ENCODE results near the gene MRPS14.

Gene MRPS14

DNA sequence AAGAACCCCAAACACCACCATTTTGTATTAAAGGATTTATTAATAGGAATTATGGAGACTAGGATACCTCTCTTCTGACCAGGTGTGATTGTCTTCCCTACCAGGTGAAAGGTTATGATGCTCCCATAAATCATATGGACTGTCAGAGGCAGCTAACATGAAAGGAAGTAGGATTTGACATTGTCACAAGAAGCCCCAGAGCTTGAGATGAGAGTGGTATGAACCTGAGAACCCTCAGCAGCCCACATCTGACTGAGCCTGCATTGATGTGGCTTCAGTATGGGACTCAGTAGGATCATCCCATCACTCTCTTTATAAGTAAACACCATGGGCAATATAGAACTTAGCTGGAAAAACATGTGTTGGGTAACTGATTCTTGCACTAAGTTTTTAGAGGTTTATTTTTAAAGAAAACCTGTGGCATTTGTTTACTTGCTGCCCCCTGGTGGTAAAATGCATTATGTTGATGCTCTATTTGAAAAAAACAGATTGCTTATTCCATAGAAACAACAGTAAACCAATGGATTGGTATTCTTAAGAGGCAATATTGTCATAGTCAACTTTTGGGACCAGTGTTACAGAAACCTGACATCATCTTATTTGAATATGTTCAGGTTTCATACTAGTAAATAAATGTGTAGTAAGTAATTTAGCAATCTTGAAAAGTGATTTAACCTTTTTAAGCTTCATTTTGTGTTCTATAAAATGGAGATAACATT is 40.1 kb downstream of the MRPS14 start:
- no peak for DNase-seq (ENCODE audit: low spot score)

DNA sequence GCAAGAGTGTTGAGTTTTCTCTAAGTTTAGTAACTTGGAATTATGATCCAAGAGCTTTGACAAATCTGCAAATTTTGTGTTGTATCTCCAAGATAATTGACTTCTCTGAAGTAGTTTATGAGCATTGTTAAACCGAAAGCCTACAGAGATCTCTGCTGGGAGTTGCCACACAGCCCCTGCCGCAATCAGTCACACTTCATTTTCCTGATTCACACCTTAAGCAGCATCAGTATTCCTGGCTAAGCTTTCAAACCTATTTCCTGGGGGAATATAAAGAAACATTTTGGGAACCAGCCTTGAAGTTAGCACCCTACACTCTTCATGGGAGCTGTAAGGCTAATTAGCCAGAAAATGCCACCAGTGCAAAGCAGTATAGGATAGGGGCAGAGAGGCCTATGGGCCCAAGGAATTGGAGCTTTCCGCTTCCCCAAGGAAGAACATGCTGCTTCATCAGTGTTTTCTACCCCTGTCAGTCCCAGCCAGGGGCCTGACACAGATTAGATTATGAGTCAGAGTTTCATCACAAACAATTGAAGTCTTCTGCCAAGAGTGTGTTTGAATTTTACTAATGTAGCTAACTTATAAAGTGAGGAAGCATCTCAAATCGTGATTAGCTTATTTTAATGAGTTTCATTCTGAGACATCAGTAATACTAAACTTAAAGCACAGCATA is 46.7 kb downstream of the MRPS14 start:
- DNase-seq (ENCODE audit: low spot score): no peak

DNA sequence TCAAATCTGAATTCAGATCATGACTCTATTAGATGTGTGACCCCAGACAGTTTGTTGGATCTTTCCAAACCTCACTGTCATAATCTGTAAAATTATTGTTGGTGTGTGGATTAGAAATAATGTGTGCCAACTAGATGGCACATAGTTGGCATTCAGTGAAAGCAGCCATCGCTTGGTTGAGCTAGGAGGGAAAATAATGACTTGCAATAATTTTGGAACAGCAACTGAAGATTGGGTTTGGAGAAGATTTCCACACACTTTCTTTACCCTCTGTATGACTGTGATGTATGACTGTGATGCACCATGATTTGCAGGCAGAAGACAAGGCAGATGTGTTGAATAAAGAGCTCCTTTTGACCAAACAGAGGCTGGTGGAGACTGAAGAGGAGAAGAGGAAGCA is 47.5 kb downstream of the MRPS14 start:
- DNase-seq (ENCODE audit: low spot score): no peak

DNA sequence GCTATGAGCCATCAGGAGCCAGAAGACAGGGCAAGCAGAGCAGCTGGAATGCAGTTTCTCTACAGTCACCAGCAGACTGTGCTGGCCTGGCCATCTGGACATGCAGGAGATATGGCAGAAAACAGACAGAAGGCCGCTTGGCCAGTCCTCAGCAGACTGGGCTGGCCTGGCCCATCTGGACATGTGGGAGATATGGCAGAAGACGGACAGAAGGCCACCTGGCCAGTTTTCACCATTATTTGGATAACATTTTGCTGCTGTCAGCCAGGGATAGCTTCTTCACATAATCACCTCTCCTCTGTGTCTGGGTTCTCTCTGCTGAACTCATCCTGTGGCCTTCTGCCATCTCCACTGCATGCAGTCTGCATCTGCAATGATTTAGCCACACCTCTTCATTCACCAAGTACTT is 48.5 kb downstream of the MRPS14 start:
- DNase-seq (ENCODE audit: low spot score): no peak

DNA sequence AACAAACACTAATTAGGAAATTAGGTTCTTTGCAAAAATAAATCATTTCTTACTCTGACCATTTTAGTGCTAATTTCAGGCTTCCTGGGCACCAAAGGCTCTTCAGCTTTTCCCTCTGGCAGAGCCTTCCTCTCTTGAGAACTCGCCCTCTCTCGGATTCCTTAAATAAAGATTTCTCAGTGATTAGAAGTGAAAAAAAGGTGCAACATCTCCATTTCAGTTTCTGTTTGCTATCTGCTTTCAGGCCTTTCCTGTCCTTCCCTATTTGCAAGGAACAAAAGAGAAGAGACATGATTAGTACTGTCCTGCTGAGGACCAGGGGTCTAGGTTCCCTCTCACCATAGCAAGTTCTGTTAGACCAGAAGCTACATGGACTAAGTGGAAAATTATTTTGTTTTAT is 51.3 kb downstream of the MRPS14 start:
- no peak for DNase-seq (ENCODE audit: low spot score)

DNA sequence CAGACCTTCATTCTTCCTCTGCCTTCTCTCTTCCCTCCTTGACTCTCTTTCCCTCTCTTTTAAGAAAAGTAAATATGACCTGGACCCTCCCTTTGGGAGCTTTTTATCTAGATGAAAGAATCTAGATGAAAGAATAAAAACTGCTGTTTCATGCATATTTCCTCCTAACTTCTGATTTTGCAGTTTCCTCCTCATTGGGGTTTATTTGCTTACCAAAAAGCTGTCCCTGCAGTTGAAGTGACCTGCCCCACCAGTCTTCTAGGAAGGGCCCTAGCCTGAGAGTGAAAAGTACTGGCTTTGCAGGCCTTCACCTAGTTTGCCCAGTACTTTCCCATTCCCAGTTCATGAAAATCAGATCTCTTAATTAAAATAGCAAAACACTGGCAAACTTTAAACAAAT is 51.8 kb downstream of the MRPS14 start:
- no peak for DNase-seq (ENCODE audit: low spot score)

DNA sequence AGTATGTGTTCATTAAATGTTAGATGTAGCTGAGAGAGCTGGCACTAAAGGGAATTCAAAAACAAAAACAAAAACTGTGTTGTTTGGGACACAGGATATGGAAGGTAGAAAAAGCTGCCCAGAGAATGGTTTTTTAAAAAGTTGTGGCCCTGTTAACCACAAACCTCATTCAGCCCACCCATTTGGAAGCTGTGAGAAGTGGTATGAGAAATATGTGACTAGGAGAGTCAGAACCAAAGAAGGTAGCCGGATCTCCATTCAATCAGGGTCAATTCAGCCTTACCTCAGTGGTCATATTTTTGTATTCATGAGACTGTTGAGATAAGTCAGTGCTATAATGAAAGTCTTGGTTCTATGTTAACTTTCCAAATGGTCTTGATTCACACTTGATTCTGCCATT is 53.2 kb downstream of the MRPS14 start:
- DNase-seq (ENCODE audit: low spot score): no peak

DNA sequence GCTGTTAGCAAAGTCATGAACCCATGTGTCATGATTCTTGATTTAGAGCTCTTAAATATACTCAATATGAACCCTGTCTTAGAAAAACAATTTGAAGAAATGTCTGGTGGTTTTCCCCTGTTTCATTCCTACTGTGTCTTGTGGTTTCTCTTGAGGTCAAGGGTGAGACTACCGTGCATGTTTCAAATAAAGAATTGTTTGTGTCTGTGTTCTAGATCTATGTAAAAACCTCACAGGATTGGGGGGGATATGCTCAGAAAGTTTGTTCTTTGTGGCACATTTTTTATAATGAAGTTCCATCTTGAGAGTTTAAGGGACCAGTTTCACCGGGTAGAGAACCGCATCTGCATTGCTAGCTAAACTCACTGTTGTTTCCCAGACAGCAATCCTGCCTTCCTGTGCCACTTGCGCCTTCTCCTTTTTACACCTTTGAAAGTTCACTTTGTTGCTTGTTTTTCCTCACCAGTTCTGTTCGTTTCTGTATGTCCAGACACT is 54.4 kb downstream of the MRPS14 start:
- no peak for DNase-seq (ENCODE audit: low spot score)

DNA sequence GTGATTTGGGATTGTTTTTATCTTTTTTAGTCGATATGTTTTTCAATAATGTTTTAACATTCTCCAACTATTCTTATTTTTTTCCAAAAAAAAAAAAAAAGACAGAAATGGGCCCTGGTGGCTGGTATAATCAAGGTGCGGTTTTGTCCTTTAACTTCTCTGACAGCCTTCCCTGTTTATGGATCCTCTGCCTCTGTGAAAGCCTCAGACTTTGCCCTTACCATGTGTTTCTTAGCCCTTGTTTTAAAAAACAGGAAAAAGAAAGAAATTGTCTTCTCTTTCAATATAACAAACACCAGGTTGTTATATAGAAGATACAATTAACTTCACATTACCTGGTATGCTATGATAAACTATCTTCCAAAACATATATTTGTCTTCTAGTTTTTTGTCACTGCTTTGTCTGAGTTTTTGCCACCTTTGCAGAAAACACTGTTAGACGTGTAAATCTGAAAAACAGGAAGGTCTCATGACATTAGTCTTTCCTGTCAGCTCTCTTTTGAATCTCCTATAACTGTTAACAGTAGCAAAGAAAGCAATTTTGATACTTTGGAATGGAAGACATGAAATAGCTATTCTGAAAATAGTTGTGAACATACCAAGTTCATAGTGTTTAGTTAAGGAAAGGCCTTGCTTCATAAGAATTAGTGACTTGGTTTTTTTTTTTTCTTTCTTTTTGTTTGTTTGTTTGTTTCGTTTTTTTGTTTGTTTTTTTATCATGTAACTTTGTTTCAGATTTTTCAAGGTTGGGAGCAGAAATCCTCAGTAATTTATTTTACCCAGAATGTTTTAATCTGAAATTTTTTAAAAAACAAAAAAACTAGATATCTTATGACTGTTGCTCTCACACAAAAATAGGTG is 55.1 kb downstream of the MRPS14 start:
- no peak for DNase-seq (ENCODE audit: low spot score)

DNA sequence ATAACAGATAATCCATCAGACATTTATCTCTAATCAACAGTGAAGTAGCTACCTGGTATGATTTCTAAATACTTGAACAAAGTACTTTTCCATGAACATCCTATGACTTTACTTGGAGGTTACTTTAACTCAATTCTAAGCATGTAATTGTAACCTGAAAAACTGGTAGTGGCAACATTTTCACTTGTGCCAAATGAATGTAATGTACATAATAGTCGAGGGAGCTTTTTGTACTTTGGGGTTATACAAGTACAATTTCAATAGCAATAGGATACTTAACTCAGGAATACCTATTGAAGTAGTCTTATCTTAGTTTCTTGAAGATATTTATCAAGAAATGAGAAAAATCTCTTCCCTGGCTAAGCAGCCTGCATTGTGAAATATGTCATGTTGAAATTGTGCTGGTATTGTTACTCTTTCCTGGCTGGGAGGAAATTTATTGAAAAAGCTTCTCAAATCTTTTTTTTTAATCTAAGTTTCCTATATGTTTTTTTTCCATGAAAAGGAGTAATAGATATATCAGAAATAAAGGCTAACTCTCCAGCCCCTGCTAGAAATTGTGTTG is 57.1 kb downstream of the MRPS14 start:
- no peak for DNase-seq (ENCODE audit: low spot score)

DNA sequence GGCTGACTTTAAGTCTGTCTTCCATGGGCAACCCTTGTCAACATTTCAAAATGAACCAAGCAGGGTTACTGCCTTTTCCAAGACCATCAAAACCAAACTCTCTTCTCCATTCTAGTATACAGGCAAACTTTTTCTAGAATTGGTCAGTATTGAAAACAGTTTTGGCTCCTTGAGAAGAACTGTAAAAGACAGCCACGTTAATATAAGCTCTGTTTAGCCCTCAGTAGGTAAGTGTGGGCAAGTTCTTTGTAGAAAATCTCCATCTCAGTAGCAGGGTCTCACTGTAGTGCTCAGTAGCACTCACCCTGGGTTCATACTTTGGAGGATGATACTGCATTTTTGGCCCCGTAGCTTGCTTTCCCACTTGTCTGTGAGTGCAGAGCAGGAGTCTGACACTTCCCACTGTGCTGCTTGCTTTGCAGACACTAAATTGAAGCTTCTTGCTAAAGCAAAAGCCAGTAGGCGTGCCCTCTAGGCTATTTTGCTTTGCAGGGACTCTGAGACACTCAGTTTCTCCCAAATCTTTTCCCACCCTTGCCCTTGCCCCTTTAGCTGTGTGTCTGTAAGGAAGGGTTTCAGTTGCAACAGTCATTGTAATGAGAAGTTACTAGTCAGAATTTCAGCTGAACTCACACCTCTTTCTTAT is 57.7 kb downstream of the MRPS14 start:
- no peak for DNase-seq (ENCODE audit: low spot score)

DNA sequence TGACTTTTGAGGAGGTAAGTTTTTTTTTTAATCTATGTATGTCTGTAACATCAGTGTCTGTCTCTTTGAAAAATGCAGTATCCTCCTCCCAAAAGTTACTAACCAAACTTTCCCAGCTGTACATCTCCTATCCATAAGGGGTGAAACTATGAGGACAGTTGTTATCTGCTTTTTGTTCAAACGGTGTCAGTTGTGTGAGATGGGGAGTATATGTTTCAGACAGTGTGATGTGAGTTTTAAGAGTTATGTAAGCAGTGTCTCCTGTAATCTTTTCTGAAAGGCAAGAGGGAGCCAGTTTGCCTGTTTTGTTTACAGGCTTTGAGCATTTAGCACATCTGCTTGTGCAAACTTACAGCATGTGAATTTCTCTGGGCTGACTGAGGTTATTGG is 58.3 kb downstream of the MRPS14 start:
- peak; percentile 45 for DNase-seq (ENCODE audit: low spot score)

DNA sequence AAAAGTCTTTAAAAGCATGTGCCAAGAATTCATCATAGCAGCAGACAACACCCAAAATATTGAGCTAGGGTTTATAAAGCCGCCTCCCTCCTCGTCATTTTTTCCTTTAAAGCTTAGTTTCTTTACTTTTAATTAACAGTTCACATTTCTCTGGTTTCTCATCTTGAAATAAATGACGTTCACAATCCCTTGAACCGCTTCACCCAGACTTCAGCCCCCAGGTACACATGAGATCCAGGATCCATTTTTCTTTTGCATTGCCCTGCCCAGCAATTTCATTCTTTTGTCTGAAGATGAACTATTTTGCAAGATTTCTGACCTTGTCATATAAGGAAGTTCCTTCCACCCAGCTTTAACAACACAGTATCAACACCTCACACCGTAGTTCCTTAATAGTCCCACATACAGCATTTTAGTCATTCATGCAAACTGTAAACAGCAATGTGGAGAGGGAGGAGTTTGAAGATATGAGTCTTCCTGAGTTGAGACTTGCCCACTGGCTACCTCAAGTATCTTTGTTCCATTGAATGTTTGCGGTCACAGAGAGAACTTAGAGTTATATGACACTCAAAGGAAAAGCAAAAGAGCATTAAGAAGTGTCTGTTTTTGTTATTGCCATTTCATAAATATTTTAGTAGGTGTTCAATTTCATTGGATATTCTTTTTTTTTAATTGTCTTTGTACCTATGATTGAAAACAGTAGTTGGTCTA is 58.8 kb downstream of the MRPS14 start:
- DNase-seq (ENCODE audit: low spot score): no peak

DNA sequence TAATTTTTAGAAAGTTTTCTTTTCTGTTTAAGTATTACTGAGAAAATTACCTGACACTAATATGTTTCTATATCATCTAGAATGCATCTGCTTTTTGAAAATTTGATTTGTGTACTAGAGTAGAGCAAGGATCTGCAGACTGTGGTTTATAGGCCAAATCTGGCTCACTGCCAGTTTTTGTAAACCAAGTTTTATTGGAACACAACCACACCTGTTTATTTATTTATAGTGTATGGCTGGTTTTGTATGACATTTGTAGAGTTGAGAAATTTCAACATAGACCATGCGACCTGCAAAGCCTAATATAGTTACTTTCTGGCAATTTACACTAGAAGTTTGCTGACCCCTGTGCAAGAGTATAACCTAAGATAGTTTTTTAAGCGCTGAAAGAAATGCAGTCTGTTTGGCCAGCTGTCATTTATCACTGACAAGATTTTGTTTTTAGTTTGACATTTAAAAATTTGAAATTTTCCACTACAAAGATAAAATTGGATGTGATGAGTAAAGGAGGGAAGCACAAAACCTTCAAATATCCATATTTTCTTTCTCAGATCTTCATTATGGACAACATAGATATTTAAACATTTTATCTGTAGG is 59.6 kb downstream of the MRPS14 start:
- no peak for DNase-seq (ENCODE audit: low spot score)

Measured in globus pallidus (tissue), 1 donor.